NCI-H526 treated with DMSO at 0.1 percent for 48 hours (cell line): ENCODE measurements around the gene FLOT1.

Experiments
- DNase-seq: peaks from one replicate; lab custom pipeline; 2025; lab: John Stamatoyannopoulos, UW

Gene FLOT1

GRCh38 chr6:30679765-30680535 lies 62.5 kb downstream of the FLOT1 start:
- DNase-seq: no peak

DNA sequence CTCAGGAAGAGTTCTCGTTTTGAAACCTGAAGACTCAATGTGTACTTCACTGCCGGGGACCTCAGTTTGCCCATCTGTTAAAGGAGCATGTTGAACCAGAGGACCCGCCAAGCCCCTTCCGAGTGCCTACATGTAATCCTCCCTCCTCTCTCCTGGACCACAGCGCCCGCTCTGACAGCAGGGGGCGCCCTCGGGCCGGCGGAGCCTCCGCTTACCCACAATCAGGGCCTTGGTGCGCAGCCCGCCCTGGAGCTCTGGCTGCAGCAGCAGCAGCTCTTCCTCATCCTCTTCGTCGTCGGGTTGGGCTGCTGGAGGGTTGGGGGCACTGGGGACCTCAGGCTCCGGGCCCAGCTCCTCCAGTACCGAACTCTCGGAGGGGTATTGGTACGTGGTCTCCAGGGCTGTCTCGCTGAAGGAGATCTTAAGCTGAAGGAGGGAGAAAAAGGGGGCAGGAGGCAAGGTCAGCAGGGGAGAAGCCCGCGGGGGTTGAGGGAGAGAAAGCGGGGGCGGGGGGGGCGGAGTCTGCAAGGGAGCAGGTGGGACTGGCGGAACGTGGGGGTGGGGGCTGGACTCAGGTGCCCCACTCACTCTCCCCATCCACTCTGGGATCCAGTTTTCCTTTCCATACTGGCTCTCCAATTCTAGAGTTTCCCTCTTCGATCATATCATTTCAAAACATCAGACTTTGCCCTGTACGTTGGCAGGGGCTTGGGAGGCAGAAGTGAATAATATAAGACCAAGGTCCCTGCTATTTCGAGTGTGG lies 63.3 kb downstream of the FLOT1 start:
- DNase-seq: peak; percentile 45
